Neutrophil (primary cell): ENCODE results near the gene CD200R1.

ENCODE experiments used
- H3K27ac ChIP-seq: fragments of 200-600 bp; sonication (generic); 2 replicates; pipeline ENCODE4 v1.5.1; 2016; ENCODE audit warnings: mild to moderate bottlenecking, moderate library complexity
- H3K27me3 ChIP-seq: fragments of 200-600 bp; sonication (generic); 2 replicates; pipeline ENCODE4 v1.6.0; 2016; ENCODE audit warnings: mild to moderate bottlenecking
- H3K36me3 ChIP-seq: fragments of 200-600 bp; sonication (generic); 2 replicates; pipeline ENCODE4 v1.5.1; 2017
- H3K4me1 ChIP-seq, 2 experiments: fragments of 200-600 bp in 1 of 2; sonication (generic) in 1 of 2; 1 replicate in 1 of 2; 2 replicates in 1 of 2; pipeline versions ENCODE4 v1.5.1 to v1.6.1; 2013 to 2016; ENCODE audit warnings: low read depth in 1 of 2, low read length in 1 of 2, mild to moderate bottlenecking in 1 of 2, moderate library complexity in 1 of 2; ENCODE audit not compliant: control insufficient read depth in 1 of 2, insufficient read depth in 1 of 2
- H3K4me3 ChIP-seq, 2 experiments: fragments of 200-600 bp in 1 of 2; sonication (generic) in 1 of 2; 1 replicate in 1 of 2; 2 replicates in 1 of 2; pipeline ENCODE4 v1.5.1; 2013 to 2016; ENCODE audit warnings: low read depth in 1 of 2, low read length in 1 of 2, mild to moderate bottlenecking in 1 of 2, moderate library complexity in 1 of 2
- H3K9me3 ChIP-seq: fragments of 200-600 bp; sonication (generic); 2 replicates; pipeline ENCODE4 v1.5.1; 2016
- TF ChIP-seq, protein P1 (sequence below): fragments of 200-600 bp; sonication (generic); IDR thresholded peaks from 2 replicates; pipeline ENCODE4 v1.5.1; 2016; ENCODE audit warnings: antibody characterized with exemption

CD200R1 gene

DNA sequence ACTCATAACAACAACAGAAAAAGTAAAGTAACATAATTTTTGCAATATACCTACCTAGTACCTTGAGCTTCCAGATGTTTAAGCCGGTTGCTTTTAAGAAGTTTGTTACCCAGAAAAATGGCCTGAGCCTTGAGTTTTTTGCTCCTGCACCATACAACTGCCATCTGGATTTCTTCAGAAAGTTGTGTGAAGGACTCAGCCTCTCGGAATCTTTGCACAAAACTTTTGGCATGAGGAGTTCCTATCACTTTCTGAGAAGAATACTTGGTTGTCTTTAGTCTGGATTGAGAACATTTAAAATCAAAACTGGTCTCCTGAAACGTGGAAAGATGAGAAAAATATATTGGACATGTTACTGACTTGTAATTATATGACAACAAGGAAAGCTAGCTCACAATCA is 33.2 kb upstream of the CD200R1 start:
- H3K36me3 ChIP-seq, result peaks cover 85% of the 10 kb centered on the region
- H3K9me3 ChIP-seq, result no peaks in the 10 kb centered on the region
- TF ChIP-seq, protein P1, sequence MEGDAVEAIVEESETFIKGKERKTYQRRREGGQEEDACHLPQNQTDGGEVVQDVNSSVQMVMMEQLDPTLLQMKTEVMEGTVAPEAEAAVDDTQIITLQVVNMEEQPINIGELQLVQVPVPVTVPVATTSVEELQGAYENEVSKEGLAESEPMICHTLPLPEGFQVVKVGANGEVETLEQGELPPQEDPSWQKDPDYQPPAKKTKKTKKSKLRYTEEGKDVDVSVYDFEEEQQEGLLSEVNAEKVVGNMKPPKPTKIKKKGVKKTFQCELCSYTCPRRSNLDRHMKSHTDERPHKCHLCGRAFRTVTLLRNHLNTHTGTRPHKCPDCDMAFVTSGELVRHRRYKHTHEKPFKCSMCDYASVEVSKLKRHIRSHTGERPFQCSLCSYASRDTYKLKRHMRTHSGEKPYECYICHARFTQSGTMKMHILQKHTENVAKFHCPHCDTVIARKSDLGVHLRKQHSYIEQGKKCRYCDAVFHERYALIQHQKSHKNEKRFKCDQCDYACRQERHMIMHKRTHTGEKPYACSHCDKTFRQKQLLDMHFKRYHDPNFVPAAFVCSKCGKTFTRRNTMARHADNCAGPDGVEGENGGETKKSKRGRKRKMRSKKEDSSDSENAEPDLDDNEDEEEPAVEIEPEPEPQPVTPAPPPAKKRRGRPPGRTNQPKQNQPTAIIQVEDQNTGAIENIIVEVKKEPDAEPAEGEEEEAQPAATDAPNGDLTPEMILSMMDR, result no peak
- H3K4me3 ChIP-seq, result no peak overlapping the region
- H3K27ac ChIP-seq, result no peak overlapping the region
- H3K27me3 ChIP-seq, result no peaks in the 10 kb centered on the region
- H3K4me1 ChIP-seq, result no peaks in the 10 kb centered on the region

DNA sequence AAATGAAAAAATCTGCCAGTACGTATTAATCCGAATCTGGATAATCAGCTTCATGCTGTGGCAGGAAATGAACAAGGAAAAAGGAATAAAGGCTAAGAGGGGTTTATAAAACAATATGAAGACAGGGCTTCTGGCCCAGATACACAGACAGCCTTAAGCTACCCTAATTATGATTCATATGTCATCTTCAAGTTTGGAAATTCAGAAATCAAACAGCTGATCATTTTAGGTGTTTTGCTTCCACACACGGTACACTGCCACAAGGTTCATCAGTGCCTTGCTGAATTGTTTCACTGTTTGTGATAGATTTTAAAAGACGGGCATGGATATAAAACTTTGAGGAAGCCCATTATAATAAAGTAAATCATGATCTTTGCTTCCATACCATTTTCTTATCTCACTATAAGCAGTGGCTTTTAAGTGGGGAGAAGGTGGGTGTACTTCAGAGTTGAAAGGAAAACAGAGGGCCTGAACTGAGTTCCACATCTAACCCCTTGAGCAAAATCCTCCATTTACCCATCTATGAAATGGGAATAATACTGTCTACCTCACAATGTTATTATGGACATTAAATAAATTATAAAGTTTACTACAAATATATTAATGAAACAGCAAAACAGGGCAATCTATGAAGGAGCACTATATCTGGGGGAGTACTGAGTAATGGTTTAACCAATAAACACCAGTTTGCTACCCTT is 31.6 kb upstream of the CD200R1 start:
- Histone ChIP-seq H3K9me3 (no peaks in the 10 kb centered on the region), H3K27ac (no peak overlapping the region), H3K36me3 (peaks cover 84% of the 10 kb centered on the region), H3K4me1 (no peaks in the 10 kb centered on the region), H3K4me3 (no peak overlapping the region), H3K27me3 (no peaks in the 10 kb centered on the region)
- TF ChIP-seq, protein P1, result no peak

DNA sequence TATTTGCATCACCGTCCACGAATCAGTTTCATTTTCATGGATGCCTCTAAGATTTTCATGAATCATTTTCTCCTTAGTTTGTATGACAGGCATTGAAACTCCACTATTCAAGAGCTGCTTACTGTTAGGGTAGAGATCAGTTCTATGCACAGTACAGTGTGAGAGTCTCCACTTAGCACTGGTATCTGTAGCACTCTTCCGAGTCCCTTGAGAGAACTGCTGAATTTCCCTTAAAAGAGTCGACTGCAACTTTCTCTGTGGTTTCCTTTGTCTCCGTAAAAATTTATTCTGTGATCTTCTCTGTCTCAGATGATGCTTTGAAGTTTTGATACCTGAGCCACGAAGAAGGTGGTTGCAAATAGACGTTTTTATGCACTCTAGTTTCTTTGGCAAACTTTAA is 30.7 kb upstream of the CD200R1 start:
- H3K9me3 ChIP-seq, result no peaks in the 10 kb centered on the region
- no peaks in the 10 kb centered on the region for H3K27me3 ChIP-seq
- TF ChIP-seq, protein P1, result no peak
- H3K4me3 ChIP-seq, result no peak overlapping the region
- H3K36me3 ChIP-seq, result peaks cover 82% of the 10 kb centered on the region
- H3K27ac ChIP-seq, result no peak overlapping the region
- no peaks in the 10 kb centered on the region for H3K4me1 ChIP-seq

DNA sequence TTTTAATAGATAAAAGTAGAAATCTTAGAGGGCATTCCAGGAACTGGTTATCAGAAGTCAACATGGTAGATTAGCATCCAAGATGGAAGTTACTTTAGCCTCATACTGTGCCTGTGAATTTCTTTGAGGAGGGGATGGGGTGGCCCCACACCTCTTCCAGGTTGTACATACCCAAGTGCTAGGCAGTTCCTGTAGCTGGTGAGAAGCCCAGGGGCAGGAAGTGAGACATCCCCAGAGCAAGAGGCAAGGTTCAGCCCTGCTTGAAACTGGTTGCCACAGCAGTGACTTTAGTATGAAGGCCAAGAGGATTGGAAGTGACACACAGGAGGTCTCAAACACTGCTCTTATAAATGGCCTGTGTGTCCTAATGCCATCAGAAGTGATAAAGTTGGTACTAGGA is 27.8 kb upstream of the CD200R1 start:
- no peaks in the 10 kb centered on the region for H3K27me3 ChIP-seq
- H3K4me3 ChIP-seq, result no peak overlapping the region
- peaks cover 64% of the 10 kb centered on the region for H3K36me3 ChIP-seq
- no peaks in the 10 kb centered on the region for H3K9me3 ChIP-seq
- TF ChIP-seq, protein P1, result no peak
- H3K27ac ChIP-seq, result no peak overlapping the region
- no peaks in the 10 kb centered on the region for H3K4me1 ChIP-seq

DNA sequence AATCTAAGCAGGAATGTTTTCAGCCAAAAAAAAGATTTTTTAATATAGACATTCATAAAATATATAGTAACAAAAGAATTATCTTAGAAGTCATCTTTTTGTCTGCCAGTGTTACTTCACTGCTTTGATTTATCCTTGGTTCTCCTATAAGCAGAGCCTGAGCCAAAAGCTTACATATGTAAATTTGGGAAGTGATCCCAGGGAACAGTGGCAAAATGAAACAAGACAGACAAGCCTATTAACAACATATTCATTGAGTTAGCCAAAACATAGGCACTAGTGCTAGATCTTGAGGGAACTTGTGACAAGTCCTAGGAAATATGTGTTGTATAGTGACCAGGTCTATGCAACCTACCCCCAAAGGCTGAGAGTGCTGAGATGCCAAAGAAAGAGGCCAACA is 27.1 kb upstream of the CD200R1 start:
- Histone ChIP-seq H3K36me3 (peaks cover 57% of the 10 kb centered on the region), H3K9me3 (no peaks in the 10 kb centered on the region), H3K27me3 (no peaks in the 10 kb centered on the region), H3K4me1 (no peaks in the 10 kb centered on the region), H3K27ac (no peak overlapping the region), H3K4me3 (no peak overlapping the region)
- TF ChIP-seq, protein P1, result no peak

DNA sequence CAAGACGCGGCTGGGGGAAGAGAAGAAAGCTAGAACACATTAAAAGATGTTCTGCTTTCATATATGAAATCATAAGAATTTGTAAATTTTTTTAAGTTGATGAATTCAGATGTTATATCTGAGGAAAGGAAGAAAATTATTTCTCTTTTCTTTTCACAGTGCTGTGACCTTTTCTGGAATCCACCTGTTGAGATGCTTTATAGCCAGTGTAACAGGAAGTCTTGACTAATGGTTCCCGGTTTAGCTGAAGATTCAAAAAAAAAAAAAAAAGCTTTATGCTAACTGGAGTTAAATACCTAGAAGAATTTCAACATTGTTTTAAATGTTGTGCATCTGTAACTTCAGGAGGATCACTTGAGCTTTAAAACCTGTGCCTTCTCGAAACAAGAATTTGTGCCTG is 25.8 kb upstream of the CD200R1 start:
- Histone ChIP-seq H3K4me3 (no peak overlapping the region), H3K36me3 (peaks cover 44% of the 10 kb centered on the region), H3K4me1 (no peaks in the 10 kb centered on the region), H3K27ac (no peak overlapping the region), H3K27me3 (no peaks in the 10 kb centered on the region), H3K9me3 (no peaks in the 10 kb centered on the region)
- TF ChIP-seq, protein P1, result no peak
